ENCODE measurements around the gene NR1I3.
"Not testable (repeated sequence)": the region's sequence is repeated elsewhere in the genome, so short reads cannot be mapped to it uniquely, and the experiment has no call there.

Gene NR1I3

DNA sequence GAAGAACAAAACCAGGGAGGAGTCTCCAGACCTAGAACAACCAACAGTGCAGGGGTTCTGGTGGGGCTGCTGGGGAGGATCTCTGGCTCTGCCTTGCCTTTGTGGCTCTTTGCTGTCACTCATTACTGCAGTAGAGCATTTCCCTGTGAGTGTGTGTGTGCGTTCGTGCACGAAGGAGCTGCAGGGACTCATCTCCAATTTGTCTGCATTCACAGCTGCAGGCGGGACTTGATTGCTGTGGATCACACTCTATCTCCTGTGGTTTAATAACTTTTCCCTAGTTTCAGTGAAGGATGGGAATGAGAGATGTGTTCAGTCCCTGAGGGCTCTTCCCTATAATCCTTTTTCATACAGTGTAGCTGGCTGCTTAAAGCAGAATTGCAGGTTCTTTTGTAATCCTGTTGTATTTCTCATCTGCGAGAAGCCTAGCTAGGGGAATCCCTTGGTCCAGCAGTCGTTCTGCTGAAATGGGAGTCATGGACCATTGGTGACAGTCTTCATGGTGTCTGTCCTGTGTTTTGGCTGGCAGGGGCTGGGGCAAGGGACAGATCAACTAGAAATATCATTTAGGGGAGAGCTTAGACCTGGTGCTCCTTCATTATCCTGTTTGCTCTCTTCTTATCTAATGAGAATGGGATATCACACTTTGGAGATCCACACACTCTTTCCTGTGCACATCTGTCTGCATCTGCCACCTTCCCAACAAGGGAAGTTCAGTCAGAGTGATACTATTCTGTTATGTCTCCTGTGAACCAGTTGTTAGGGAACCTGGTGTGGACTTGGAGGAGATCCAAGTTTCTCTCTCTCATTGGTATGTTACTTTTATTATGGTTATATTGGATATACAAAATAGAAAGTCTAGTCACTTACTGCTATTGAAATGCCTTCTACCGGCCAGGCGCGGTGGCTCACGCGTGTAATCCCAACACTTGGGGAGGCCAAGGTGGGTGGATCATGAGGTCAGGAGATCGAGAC, 23.5 kb upstream of the NR1I3 start:
- no peak overlapping the region for H3K4me3 ChIP-seq (replicated peaks; ENCODE audit: low read depth, low read length)
- H3K36me3 ChIP-seq (ENCODE audit: control insufficient read depth, insufficient read depth, low read length) = no peaks in the 10 kb centered on the region
- TF ChIP-seq, protein P1, sequence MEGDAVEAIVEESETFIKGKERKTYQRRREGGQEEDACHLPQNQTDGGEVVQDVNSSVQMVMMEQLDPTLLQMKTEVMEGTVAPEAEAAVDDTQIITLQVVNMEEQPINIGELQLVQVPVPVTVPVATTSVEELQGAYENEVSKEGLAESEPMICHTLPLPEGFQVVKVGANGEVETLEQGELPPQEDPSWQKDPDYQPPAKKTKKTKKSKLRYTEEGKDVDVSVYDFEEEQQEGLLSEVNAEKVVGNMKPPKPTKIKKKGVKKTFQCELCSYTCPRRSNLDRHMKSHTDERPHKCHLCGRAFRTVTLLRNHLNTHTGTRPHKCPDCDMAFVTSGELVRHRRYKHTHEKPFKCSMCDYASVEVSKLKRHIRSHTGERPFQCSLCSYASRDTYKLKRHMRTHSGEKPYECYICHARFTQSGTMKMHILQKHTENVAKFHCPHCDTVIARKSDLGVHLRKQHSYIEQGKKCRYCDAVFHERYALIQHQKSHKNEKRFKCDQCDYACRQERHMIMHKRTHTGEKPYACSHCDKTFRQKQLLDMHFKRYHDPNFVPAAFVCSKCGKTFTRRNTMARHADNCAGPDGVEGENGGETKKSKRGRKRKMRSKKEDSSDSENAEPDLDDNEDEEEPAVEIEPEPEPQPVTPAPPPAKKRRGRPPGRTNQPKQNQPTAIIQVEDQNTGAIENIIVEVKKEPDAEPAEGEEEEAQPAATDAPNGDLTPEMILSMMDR (IDR thresholded peaks at IDR 0.05; ENCODE audit: insufficient read depth, low read length, poor library complexity, severe bottlenecking) = no peak
- H3K27me3 ChIP-seq (replicated peaks; ENCODE audit: control insufficient read depth, insufficient read depth, low read length) = peaks cover 2% of the 10 kb centered on the region
- DNase-seq (ENCODE audit: extremely low read depth, insufficient read length) = no peak

DNA sequence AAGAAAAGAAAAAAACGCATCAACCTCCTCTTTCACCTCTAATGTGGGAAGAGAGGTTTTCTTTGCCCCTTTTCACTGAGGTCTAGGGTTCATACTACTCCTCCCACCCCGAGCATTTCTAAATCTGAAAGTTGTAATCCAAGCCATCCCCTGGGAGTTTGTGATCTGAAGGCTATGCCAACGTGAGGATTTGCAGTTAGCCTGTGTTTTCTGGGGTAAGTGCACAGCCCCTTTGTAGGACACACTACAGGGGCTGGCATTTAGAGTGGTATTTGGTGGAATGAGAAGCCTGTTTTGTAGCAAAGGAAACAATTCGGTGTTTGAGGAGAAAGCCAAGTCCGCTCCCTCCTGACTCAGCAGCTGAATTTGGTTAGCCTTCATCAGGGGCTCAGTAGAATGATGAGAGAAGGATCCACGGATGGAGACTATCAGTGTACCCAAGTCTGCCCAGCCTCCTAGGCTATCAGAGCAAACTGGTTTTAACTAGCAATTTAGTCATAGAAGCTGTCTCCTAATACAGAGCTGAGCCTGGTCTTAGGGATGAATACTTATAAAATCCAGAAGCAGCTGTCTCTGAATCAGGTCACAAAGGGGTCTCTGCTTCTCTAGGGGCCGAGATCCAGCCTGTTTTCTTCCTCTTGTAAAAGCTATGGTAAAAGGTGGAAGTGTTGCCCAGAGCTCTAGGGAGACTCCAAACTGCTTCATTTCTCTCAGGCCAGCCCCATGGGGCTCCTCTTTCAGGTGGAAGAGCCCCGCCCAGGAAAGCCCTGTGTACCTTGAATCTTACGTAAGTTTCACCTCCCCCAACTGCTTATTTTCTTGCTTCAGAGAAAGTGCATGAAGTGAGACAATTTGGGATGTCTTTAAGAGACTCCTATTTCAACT, 22.6 kb upstream of the NR1I3 start:
- peak; percentile 18 for DNase-seq (ENCODE audit: extremely low read depth, insufficient read length)
- TF ChIP-seq, protein P1 (IDR thresholded peaks at IDR 0.05; ENCODE audit: insufficient read depth, low read length, poor library complexity, severe bottlenecking) = no peak
- Histone ChIP-seq H3K4me3 (replicated peaks; ENCODE audit: low read depth, low read length) (no peak overlapping the region), H3K27me3 (replicated peaks; ENCODE audit: control insufficient read depth, insufficient read depth, low read length) (peaks cover 2% of the 10 kb centered on the region), H3K36me3 (ENCODE audit: control insufficient read depth, insufficient read depth, low read length) (no peaks in the 10 kb centered on the region)

DNA sequence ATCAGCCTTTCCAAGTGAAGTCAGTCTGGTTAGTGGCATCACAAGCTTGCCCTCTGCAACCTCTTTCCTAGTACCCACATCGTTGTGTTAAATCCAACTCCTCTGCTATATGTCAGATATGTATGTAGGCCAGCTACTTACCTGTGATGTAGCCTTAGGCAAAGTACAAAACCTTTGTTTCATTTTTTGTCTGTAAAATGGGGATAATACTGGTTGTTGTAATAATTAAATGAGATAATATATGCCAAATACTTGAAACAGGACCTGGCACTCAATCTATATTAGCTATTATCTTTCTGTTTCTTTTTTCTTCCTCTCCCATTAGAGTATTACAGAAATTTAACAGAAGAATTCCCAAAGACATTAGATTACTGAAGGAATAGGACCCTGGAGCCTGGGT, 21.8 kb upstream of the NR1I3 start:
- DNase-seq (ENCODE audit: extremely low read depth, insufficient read length) = no peak
- Histone ChIP-seq H3K4me3 (replicated peaks; ENCODE audit: low read depth, low read length) (no peak overlapping the region), H3K27me3 (replicated peaks; ENCODE audit: control insufficient read depth, insufficient read depth, low read length) (peaks cover 2% of the 10 kb centered on the region), H3K36me3 (ENCODE audit: control insufficient read depth, insufficient read depth, low read length) (no peaks in the 10 kb centered on the region)
- TF ChIP-seq, protein P1 (IDR thresholded peaks at IDR 0.05; ENCODE audit: insufficient read depth, low read length, poor library complexity, severe bottlenecking) = no peak

DNA sequence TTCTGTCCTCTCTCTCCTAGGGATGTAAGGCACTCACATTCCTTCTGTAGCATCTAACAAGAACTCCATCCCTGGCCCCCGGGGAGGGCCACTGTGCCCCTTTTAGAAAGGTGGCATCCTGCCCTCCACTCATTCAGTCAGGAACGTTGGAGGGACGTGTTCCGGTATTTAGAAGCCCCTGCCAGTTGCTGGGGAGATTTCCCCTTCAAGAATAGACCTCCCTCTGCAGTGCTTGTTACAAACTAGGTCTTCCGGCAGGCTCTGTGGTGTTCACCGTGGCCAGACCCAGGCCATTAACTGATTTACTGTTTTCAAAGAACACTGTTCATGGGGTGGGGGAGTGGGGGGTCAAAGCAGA, 21.3 kb upstream of the NR1I3 start:
- H3K27me3 ChIP-seq (replicated peaks; ENCODE audit: control insufficient read depth, insufficient read depth, low read length) = peaks cover 2% of the 10 kb centered on the region
- TF ChIP-seq, protein P1 (IDR thresholded peaks at IDR 0.05; ENCODE audit: insufficient read depth, low read length, poor library complexity, severe bottlenecking) = no peak
- no peaks in the 10 kb centered on the region for H3K36me3 ChIP-seq (ENCODE audit: control insufficient read depth, insufficient read depth, low read length)
- no peak overlapping the region for H3K4me3 ChIP-seq (replicated peaks; ENCODE audit: low read depth, low read length)
- no peak for DNase-seq (ENCODE audit: extremely low read depth, insufficient read length)

DNA sequence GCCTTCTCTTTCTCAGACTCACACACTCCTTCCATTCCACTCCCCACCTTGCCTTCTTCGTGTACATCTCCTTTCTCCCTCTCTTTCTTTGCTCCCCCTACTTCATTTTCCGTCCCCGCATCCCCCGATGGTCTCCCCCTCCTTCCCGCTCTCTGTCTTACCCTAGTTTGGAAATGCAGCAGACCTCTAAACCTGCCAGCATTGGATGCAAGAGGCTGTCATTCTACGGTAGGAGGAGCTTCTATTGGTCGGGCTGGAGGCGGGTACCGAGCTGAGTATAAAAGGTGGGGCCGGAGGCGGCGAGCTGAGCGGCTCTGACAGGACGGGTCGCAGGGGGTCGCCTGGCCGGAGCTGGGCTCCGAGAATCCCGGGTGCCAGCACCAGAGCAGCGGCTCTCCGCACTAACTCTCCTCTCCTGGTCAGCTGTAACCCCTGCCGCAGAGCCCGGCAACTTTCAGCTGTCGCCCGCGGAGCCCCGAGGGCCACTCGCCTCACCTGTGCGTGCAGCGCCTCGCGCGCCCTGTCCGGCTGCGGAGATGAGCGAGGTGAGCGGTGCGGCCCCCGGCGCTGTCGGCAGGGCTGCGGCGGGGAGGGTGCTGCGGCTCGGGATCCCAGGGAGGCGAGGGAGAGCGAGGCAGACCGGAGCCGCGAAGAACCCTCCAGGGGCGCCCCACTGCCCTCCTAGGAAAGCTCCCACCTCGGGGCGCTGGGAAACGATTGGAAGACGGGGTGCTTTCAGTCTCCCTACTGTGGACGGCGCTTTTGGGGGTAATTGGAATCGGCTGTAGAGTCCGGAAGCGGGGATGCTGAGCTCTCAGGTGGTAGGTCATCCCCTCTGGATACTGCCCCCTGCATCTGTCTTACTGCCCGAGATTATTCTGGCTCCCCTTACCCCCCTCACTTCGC, 20.7 kb upstream of the NR1I3 start, which contains the start of gene PCP4L1:
Gene PCP4L1 (plus strand): TSS at position 307 of the 906 bp plus-strand sequence. CDS start 230 bp downstream, at position 537.
- Histone ChIP-seq H3K36me3 (ENCODE audit: control insufficient read depth, insufficient read depth, low read length) (no peaks in the 10 kb centered on the region), H3K4me3 (replicated peaks; ENCODE audit: low read depth, low read length) (peak within 1 kb of the TSS; percentile 55), H3K27me3 (replicated peaks; ENCODE audit: control insufficient read depth, insufficient read depth, low read length) (peaks cover 2% of the 10 kb centered on the region)
- TF ChIP-seq, protein P1 (IDR thresholded peaks at IDR 0.05; ENCODE audit: insufficient read depth, low read length, poor library complexity, severe bottlenecking) = no peak
- DNase-seq (ENCODE audit: extremely low read depth, insufficient read length) = peak; percentile 71

DNA sequence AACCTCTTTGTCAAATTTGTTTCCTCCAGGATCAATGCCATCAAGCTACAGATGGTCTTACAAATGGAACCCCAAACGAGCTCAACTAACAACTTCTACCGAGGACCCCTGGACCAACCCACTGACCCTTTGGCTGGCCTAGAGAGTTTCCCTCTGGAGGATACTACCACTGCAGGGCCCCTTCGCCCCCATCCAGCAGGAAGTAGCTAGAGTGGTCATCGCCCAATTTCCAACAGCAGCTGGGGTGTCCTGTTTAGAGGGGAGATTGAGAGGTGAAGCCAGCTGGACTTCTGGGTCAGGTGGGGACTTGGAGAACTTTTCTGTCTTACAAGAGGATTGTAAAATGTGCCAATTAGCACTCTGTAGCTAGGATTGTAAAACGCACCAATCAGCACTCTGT, 19.1 kb upstream of the NR1I3 start:
- not testable (repeated sequence) for H3K27me3 ChIP-seq (replicated peaks; ENCODE audit: control insufficient read depth, insufficient read depth, low read length); DNase-seq (ENCODE audit: extremely low read depth, insufficient read length); H3K4me3 ChIP-seq (replicated peaks; ENCODE audit: low read depth, low read length); H3K36me3 ChIP-seq (ENCODE audit: control insufficient read depth, insufficient read depth, low read length)

DNA sequence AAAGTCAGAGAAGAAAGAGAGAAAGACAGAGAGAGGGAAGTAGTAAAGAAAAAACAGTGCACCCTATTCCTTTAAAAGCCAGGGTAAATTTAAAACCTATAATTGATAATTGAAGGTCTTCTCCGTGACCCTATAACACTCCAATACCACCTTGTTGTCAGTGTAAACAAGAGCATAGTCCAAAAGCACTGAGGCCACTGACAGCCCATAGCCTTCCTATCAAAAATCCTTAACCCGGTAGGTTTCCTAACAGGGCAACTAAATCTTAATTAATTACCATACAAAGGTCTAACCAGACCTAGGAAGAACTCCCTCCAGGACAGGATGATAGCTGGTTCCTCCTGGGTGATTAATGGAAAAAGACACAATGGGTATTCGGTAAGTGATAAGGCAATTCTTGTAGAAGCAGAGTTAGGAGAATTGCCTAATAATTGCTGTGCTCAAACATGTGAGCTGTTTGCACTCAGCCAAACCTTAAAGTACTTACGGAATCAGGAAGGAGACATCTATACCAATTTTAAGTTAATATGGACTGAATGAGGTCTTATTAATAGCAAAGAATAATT, 18.0 kb upstream of the NR1I3 start:
- not testable (repeated sequence) for H3K4me3 ChIP-seq (replicated peaks; ENCODE audit: low read depth, low read length); H3K27me3 ChIP-seq (replicated peaks; ENCODE audit: control insufficient read depth, insufficient read depth, low read length); DNase-seq (ENCODE audit: extremely low read depth, insufficient read length); H3K36me3 ChIP-seq (ENCODE audit: control insufficient read depth, insufficient read depth, low read length)
